Psoas muscle (tissue), 8 donors: Measurements from ENCODE around the gene PCBP2. TPM values are rescaled to one million over a fixed set of nuclear protein-coding genes. Genes with fewer than 3 reads are reported as not detected.

Source experiments
- ATAC-seq, 4 donors: fragments of 200-7000 bp; cut with Tn5 transposase; one replicate each; pipeline ENCODE4 v1.9.1; 2020; ENCODE audit warnings: moderate library complexity in 3 of 4, mild to moderate bottlenecking in 2 of 4
- DNase-seq, 2 donors: peaks; one replicate each; pipeline ENCODE4 v3.0.0-alpha.2; 2020
- H3K27ac ChIP-seq: fragments of 200-600 bp; one replicate; pipeline ENCODE4 v1.8.0; 2022
- H3K27me3 ChIP-seq, 3 donors: fragments of 200-600 bp in 1 of 3; one replicate each; pipeline versions ENCODE4 v1.6.1 to v1.8.0; 2013 to 2022; ENCODE audit warnings: low read length in 2 of 3, mild to moderate bottlenecking in 2 of 3, moderate library complexity in 1 of 3; ENCODE audit not compliant: insufficient read depth in 3 of 3
- H3K36me3 ChIP-seq, 2 donors: fragments of 200-600 bp in 1 of 2; one replicate each; pipeline versions ENCODE4 v1.6.1 to v1.8.0; 2013 to 2022; ENCODE audit warnings: low read depth in 1 of 2, mild to moderate bottlenecking in 1 of 2, moderate library complexity in 1 of 2; ENCODE audit not compliant: insufficient read depth in 1 of 2
- H3K4me1 ChIP-seq: fragments of 200-600 bp; one replicate; pipeline ENCODE4 v1.8.0; 2022
- H3K4me3 ChIP-seq: fragments of 200-600 bp; one replicate; pipeline ENCODE4 v1.8.0; 2022; ENCODE audit warnings: mild to moderate bottlenecking
- H3K9me3 ChIP-seq: fragments of 200-600 bp; one replicate; pipeline ENCODE4 v1.8.0; 2022
- WGBS, 3 donors: extraction: QIAGEN DNeasy Blood & Tissue Kit; methylation state at CpG; one replicate each; pipeline versions ENCODE4 v1.1.6 to v1.1.7; 2013; 5-methylcytosine and 5-hydroxymethylcytosine counted together
- intact Hi-C, 2 donors: fragments of 100-400 bp; cut with DNase I; formaldehyde crosslinking; loops; one replicate each; pipeline versions ENCODE4 v1.11.0 to v1.14.2; 2022
- polyA plus RNA-seq, 3 donors: library from polyadenylated mRNA; stranded (reverse); fragments of 200-250 nt; gene quantifications; one replicate each; pipeline ENCODE4 v1.2.3, GENCODE V29; 2013
- total RNA-seq, 4 donors: library from RNA; stranded (reverse); fragmentation: NEBNext Ultra II Directional in 2 of 4; extraction: Animal tissue kit (Norgen Biotek cat#: 25700) in 2 of 4; gene quantifications; one replicate each; pipeline versions ENCODE4 v1.2.1 to v1.2.4, GENCODE V29; 2021 to 2023
- TF ChIP-seq, protein P1 (sequence below): fragments of 200-600 bp; IDR thresholded peaks from one replicate; pipeline ENCODE4 v1.8.0; 2022; ENCODE audit warnings: antibody characterized with exemption
- donor health status: healthy with polysubstance abuse.
- donor health status: DM: no; HTN: no; CAD: no; lungs with moderate emphysema.
- donor health status: Bipolar disorder and iron deficiency.
- donor health status: healthy.
- donor health status: DM: yes; HTN: yes; CAD: no.
- donor health status: DM: no; HTN: no; CAD: no.
- donor health status: DM: no; HTN: no; CAD: no.
- donor health status: DM: yes; HTN: yes; CAD: no.

PCBP2 gene
- total and polyA plus RNA-seq, 7 donors = 254 to 507 (median 412) TPM

DNA sequence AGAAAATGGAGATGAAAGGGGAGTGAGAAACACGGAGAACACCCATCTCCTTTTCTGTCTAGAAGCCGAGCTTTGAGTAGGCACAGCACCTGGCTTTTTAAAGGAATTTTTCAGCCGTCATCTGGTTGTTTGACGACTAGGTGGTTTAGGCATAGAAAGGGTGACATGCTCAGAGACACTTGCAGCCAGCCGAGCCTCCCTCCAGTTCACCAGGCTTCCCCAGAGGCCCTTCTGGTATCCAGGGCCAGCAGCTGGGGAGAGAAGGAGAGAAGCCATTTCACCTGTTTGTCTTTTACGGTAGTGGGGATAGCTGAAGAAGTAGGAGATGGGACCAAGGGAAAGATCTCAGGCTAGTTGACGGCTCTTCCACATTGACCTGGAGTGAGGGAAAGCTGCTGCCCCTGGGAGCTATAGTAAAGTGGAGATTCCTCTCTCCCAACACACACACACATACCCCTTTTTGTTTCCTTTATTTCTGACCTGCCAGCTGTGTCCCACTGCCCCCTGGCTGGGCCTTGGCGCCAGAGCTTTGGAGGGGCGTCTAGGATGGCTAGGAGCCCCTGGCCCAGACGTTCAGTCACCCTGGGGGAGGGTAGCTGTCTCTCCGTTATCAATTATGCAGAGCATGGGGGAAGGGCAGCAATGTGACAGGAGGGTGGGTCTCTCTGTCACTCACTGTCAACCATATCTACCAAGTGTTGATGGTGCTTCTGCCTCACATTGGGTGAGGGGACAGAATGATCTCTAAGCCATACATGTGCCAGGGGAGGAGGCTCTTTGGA is 41.9 kb downstream of the PCBP2 start:
- no peaks in the 10 kb centered on the region for H3K4me1 ChIP-seq
- no peaks in the 10 kb centered on the region for H3K9me3 ChIP-seq
- no peaks in the 10 kb centered on the region for H3K36me3 ChIP-seq
- 31 to 40% (median 31%) methylated on average over 11 of the region's 11 CpGs for WGBS, 3 donors
- DNase-seq = no peak
- no peak for ATAC-seq
- intact Hi-C loops = loop anchor here in 1 of 2 donors (5.0 kb wide), 1 partner anchor 36 kb away; no protein-coding TSS in a partner anchor
- peak overlapping the region; percentile 48 for H3K27ac ChIP-seq
- peak overlapping the region; percentile 70 for H3K4me3 ChIP-seq
- TF ChIP-seq, protein P1, sequence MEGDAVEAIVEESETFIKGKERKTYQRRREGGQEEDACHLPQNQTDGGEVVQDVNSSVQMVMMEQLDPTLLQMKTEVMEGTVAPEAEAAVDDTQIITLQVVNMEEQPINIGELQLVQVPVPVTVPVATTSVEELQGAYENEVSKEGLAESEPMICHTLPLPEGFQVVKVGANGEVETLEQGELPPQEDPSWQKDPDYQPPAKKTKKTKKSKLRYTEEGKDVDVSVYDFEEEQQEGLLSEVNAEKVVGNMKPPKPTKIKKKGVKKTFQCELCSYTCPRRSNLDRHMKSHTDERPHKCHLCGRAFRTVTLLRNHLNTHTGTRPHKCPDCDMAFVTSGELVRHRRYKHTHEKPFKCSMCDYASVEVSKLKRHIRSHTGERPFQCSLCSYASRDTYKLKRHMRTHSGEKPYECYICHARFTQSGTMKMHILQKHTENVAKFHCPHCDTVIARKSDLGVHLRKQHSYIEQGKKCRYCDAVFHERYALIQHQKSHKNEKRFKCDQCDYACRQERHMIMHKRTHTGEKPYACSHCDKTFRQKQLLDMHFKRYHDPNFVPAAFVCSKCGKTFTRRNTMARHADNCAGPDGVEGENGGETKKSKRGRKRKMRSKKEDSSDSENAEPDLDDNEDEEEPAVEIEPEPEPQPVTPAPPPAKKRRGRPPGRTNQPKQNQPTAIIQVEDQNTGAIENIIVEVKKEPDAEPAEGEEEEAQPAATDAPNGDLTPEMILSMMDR = no peak
- no peaks in the 10 kb centered on the region for H3K27me3 ChIP-seq

DNA sequence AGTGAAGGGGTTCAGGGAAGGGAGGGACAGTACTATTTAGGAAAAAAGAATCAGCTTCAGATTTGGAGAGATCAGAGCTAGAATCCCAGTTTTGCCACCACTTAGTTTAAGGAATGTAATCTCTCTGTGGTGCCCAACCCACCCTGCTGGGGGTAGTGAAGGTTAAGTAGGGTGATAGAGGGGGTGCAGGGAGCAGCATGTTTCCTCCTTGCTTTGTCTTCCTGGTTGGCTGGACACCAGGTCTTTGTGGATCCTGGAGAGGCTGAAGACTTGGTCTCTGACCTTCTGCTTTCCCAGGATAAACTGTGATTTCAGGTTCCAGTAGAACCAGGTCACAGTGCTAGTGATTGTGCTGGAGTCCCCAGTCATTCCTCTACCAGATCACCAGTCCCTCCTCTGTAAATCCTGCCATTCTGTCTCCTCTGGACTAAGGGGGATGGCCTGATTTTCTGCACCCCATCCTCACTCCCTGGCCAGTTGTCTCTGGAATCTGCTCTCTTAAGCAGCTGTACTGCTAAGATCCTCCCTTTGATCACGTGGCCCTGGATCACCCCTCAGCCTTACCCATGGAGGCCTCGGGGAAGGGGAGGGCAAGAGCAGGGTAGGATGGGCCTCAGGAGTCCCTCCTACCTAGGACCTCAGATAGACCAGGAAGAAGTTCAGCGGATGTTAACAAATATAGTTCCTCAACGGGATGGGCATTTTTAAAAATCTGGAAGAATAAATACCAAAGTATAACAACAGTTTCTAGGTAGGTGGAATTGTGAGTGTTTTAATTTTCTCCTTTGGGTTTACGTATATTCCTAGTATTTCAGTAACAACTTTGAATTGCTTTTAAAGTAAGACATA is 44.2 kb downstream of the PCBP2 start:
- Histone ChIP-seq H3K27me3 (no peaks in the 10 kb centered on the region), H3K9me3 (no peaks in the 10 kb centered on the region), H3K4me1 (peaks cover 5% of the 10 kb centered on the region), H3K36me3 (no peaks in the 10 kb centered on the region), H3K27ac (peak overlapping the region; percentile 25), H3K4me3 (peak overlapping the region; percentile 15)
- DNase-seq (peak in 1 of 2 donors; percentile 77), ATAC-seq (no peak)
- intact Hi-C loops = loop anchor here in 1 of 2 donors (5.0 kb wide), 1 partner anchor 44 kb away; the partner anchor contains the start of gene PCBP2
- TF ChIP-seq, protein P1 = no peak
- WGBS, 3 donors = 35 to 48% (median 36%) methylated on average over 5 of the region's 5 CpGs

DNA sequence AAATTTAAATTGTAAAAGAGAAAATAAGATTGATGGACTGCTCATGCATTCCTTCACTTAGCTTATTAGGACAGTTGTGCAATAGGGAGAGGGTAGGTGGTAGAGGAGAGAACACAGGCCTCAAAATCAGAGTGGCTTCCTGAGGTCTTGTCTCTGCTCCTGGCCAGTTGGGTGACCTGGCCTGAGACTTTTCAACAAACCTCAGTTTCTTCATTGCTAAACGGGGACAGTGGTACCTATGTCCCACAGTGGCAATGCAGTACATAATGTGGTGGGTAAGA is 44.8 kb downstream of the PCBP2 start:
- H3K27me3 ChIP-seq = no peaks in the 10 kb centered on the region
- 74 to 78% (median 78%) methylated on average over 1 of the region's 1 CpG for WGBS, 3 donors
- no peaks in the 10 kb centered on the region for H3K9me3 ChIP-seq
- no peak for DNase-seq
- TF ChIP-seq, protein P1 = no peak
- no peak for ATAC-seq
- peak overlapping the region; percentile 15 for H3K4me3 ChIP-seq
- peaks cover 7% of the 10 kb centered on the region for H3K4me1 ChIP-seq
- H3K27ac ChIP-seq = peak overlapping the region; percentile 25
- no peaks in the 10 kb centered on the region for H3K36me3 ChIP-seq
- intact Hi-C loops = loop anchor here in 1 of 2 donors (5.0 kb wide), 1 partner anchor 44 kb away; the partner anchor contains the start of gene PCBP2

DNA sequence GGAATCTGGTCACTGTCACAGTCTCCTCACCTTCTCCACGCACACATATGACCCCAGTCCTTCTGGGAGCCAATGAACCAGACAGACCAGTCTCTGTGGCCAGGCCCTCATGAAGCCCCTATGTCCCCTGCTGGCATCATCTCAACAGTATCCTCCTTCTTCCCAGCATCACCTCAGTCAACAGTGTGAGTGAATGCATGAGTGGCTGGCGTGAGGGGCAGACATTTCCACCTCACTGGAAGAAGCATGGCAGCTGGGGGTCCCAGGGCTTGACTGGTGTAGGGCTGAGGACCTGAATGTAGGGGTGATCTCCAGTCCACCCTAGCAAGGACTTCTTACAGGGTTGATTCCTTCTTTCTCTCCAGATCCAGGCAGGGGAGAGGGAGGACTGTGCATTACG is 45.6 kb downstream of the PCBP2 start:
- Histone ChIP-seq H3K9me3 (no peaks in the 10 kb centered on the region), H3K27ac (no peak overlapping the region), H3K4me1 (peaks cover 12% of the 10 kb centered on the region), H3K4me3 (no peak overlapping the region), H3K27me3 (no peaks in the 10 kb centered on the region), H3K36me3 (no peaks in the 10 kb centered on the region)
- intact Hi-C loops = loop anchor here in 1 of 2 donors (5.0 kb wide), 1 partner anchor 45 kb away; the partner anchor contains the start of gene PCBP2
- WGBS, 3 donors = 83 to 96% (median 85%) methylated on average over 3 of the region's 3 CpGs
- TF ChIP-seq, protein P1 = no peak
- ATAC-seq (no peak), DNase-seq (no peak)
